Liver (tissue), 9 donors: Measurements from ENCODE around the gene SORBS2. TPM values are rescaled to one million over a fixed set of nuclear protein-coding genes. Genes with fewer than 3 reads are reported as not detected.

Source experiments
- DNase-seq: peaks from one replicate; pipeline ENCODE4 v3.0.0-alpha.2; 2017; ENCODE audit warnings: low spot score
- H3K27ac ChIP-seq, 2 donors: one replicate each; pipeline ENCODE4 v1.7.0; 2013; ENCODE audit warnings: inconsistent platforms in 2 of 2, low read length in 2 of 2, control low read depth in 1 of 2, low read depth in 1 of 2, mild to moderate bottlenecking in 1 of 2
- H3K27me3 ChIP-seq, 4 donors: one replicate each; pipeline versions ENCODE4 v1.6.1 to v1.7.0; 2013; ENCODE audit warnings: low read length in 3 of 4, inconsistent platforms in 1 of 4, mild to moderate bottlenecking in 1 of 4, moderate library complexity in 1 of 4; ENCODE audit not compliant: control insufficient read depth in 4 of 4, insufficient read depth in 4 of 4
- H3K36me3 ChIP-seq, 4 donors: one replicate each; pipeline versions ENCODE4 v1.6.1 to v1.7.0; 2013; ENCODE audit warnings: low read length in 3 of 4, mild to moderate bottlenecking in 3 of 4, low read depth in 1 of 4, moderate library complexity in 1 of 4; ENCODE audit not compliant: control insufficient read depth in 4 of 4, insufficient read depth in 3 of 4
- H3K4me1 ChIP-seq, 4 donors: one replicate each; pipeline versions ENCODE4 v1.6.1 to v1.7.0; 2013; ENCODE audit warnings: low read length in 3 of 4, mild to moderate bottlenecking in 3 of 4, moderate library complexity in 1 of 4; ENCODE audit not compliant: control insufficient read depth in 4 of 4, insufficient read depth in 4 of 4
- H3K4me3 ChIP-seq, 3 donors: one replicate each; pipeline versions ENCODE4 v1.6.1 to v1.7.0; 2013; ENCODE audit warnings: low read length in 3 of 3, control low read depth in 1 of 3, low read depth in 1 of 3, mild to moderate bottlenecking in 1 of 3
- H3K9ac ChIP-seq, 2 donors: one replicate each; pipeline ENCODE4 v1.7.0; 2013; ENCODE audit warnings: low read length in 2 of 2, mild to moderate bottlenecking in 2 of 2, moderate library complexity in 2 of 2, control low read depth in 1 of 2, low read depth in 1 of 2
- H3K9me3 ChIP-seq, 4 donors: one replicate each; pipeline versions ENCODE4 v1.6.1 to v1.7.0; 2013; ENCODE audit warnings: low read length in 3 of 4; ENCODE audit not compliant: control insufficient read depth in 4 of 4
- ATF3 ChIP-seq: IDR thresholded peaks from 2 replicates; pipeline ENCODE4 v1.6.1; 2016; ENCODE audit warnings: antibody characterized with exemption
- CTCF ChIP-seq: fragments of 150-350 bp; IDR thresholded peaks from 2 replicates; pipeline ENCODE4 v1.5.1; 2017; ENCODE audit warnings: improper control_type of control experiment, low read depth, low read length; ENCODE audit not compliant: missing input control
- EGR1 ChIP-seq, 2 donors: IDR thresholded peaks; 2 replicates each; pipeline ENCODE4 v1.6.1; 2016 to 2018; ENCODE audit warnings: antibody characterized with exemption in 2 of 2, low read depth in 2 of 2
- FOXA1 ChIP-seq: IDR thresholded peaks from 2 replicates; pipeline ENCODE4 v1.6.1; 2016; ENCODE audit warnings: antibody characterized with exemption
- HNF4A ChIP-seq, 2 donors: conservative IDR thresholded peaks; 2 replicates each; pipeline ENCODE4 v1.6.1; 2016; ENCODE audit warnings: antibody characterized with exemption in 2 of 2, mild to moderate bottlenecking in 2 of 2
- HNF4G ChIP-seq: IDR thresholded peaks from 2 replicates; pipeline ENCODE4 v1.6.1; 2016; ENCODE audit warnings: antibody characterized with exemption
- JUND ChIP-seq, 2 donors: IDR thresholded peaks; 2 replicates each; pipeline ENCODE4 v1.6.1; 2016; ENCODE audit warnings: antibody characterized with exemption in 2 of 2
- MAX ChIP-seq: IDR thresholded peaks from 2 replicates; pipeline ENCODE4 v1.6.1; 2016; ENCODE audit warnings: antibody characterized with exemption
- NR2F2 ChIP-seq: IDR thresholded peaks from 2 replicates; pipeline ENCODE4 v1.6.1; 2016; ENCODE audit warnings: antibody characterized with exemption
- RAD21 ChIP-seq, 2 donors: IDR thresholded peaks; 2 replicates each; pipeline ENCODE4 v1.6.1; 2016; ENCODE audit warnings: antibody characterized with exemption in 2 of 2, mild to moderate bottlenecking in 2 of 2
- RXRA ChIP-seq, 2 donors: IDR thresholded peaks; 2 replicates each; pipeline ENCODE4 v1.6.1; 2017 to 2018; ENCODE audit warnings: antibody characterized with exemption in 2 of 2, mild to moderate bottlenecking in 1 of 2
- SP1 ChIP-seq: IDR thresholded peaks from 2 replicates; pipeline ENCODE4 v1.6.1; 2018; ENCODE audit warnings: antibody characterized with exemption, mild to moderate bottlenecking
- TAF1 ChIP-seq: conservative IDR thresholded peaks from 2 replicates; pipeline ENCODE4 v1.6.1; 2016; ENCODE audit warnings: antibody characterized with exemption, mild to moderate bottlenecking
- YY1 ChIP-seq: IDR thresholded peaks from 2 replicates; pipeline ENCODE4 v1.6.1; 2016; ENCODE audit warnings: antibody characterized with exemption, mild to moderate bottlenecking
- ZBTB33 ChIP-seq: IDR thresholded peaks from 2 replicates; pipeline ENCODE4 v1.6.1; 2016; ENCODE audit warnings: antibody characterized with exemption
- WGBS: extraction: QIAGEN DNeasy Blood & Tissue Kit; methylation state at CpG from one replicate; pipeline ENCODE4 v1.1.7; 2013; 5-methylcytosine and 5-hydroxymethylcytosine counted together
- polyA plus RNA-seq, 2 donors: library from polyadenylated mRNA; stranded (reverse) in 1 of 2; unstranded in 1 of 2; fragments of 200-250 nt in 1 of 2; fragments of >200 nt in 1 of 2; fragmentation: Nextera tagmentation in 1 of 2; extraction: Ambion mirVana in 1 of 2; gene quantifications; one replicate each; pipeline versions ENCODE4 v1.2.1 to v1.2.3, GENCODE V29; 2013 to 2015
- total RNA-seq, 2 donors: library from RNA; depleted of rRNA; stranded (reverse); fragments of >200 nt; gene quantifications; one replicate each; pipeline ENCODE4 v1.2.3, GENCODE V29; 2014
- donor health status: healthy.
- donor health status: healthy.
- donor health status: healthy.
- donor health status: healthy.
- donor health status: healthy.

The SORBS2 gene
- total and polyA plus RNA-seq, 4 donors: 23.3 to 136 (median 59.6) TPM

GRCh38 chr4:185781555-185782215, 30.3 kb downstream of the SORBS2 start:
- WGBS: 70% methylated on average over 15 of the region's 15 CpGs
- peaks cover 0 to 26% (median 15%) of the 10 kb centered on the region in 4 donors for H3K4me1 ChIP-seq
- no peaks in the 10 kb centered on the region for H3K27me3 ChIP-seq
- peak overlapping the region; percentile 47 to 49 for H3K27ac ChIP-seq
- no peak for DNase-seq
- no peaks in the 10 kb centered on the region for H3K9me3 ChIP-seq
- H3K4me3 ChIP-seq: no peak overlapping the region
- TF ChIP-seq HNF4G: no peak
- no peak for TF ChIP-seq ATF3
- no peak for TF ChIP-seq ZBTB33
- TF ChIP-seq SP1: no peak
- no peak overlapping the region for H3K9ac ChIP-seq
- peaks cover 0 to 10% (median 1%) of the 10 kb centered on the region in 4 donors for H3K36me3 ChIP-seq

- no peaks in the 10 kb centered on the region for H3K9me3 ChIP-seq
- WGBS: 92% methylated on average over 5 of the region's 5 CpGs
- no peak overlapping the region for H3K4me3 ChIP-seq
- H3K4me1 ChIP-seq: peaks cover 0 to 30% (median 20%) of the 10 kb centered on the region in 4 donors
- no peak for DNase-seq
- H3K36me3 ChIP-seq: peaks cover 0 to 6% (median 1%) of the 10 kb centered on the region in 4 donors
- H3K9ac ChIP-seq: no peak overlapping the region
- TF ChIP-seq EGR1 (IDR thresholded peaks at IDR 0.05; ENCODE audit: low read depth in 2 of 2): no peak
- no peak overlapping the region for H3K27ac ChIP-seq
- no peaks in the 10 kb centered on the region for H3K27me3 ChIP-seq
These were observed 31.5 kb downstream of the SORBS2 start for GRCh38 chr4:185780472-185780871.

- Histone ChIP-seq H3K4me3 (no peak overlapping the region), H3K9ac (no peak overlapping the region), H3K27me3 (no peaks in the 10 kb centered on the region), H3K4me1 (peaks cover 0 to 33% (median 20%) of the 10 kb centered on the region in 4 donors), H3K9me3 (no peaks in the 10 kb centered on the region), H3K27ac (no peak overlapping the region), H3K36me3 (peaks cover 0 to 3% (median under 1%) of the 10 kb centered on the region in 4 donors)
- TF ChIP-seq JUND (IDR thresholded peaks at IDR 0.05): no peak
- no peak for TF ChIP-seq ATF3
- TF ChIP-seq TAF1: no peak
- 91% methylated on average over 3 of the region's 3 CpGs for WGBS
- no peak for DNase-seq
These were observed 32.5 kb downstream of the SORBS2 start for GRCh38 chr4:185779517-185779916.

- Histone ChIP-seq H3K9ac (no peak overlapping the region), H3K4me3 (no peak overlapping the region), H3K27ac (no peak overlapping the region), H3K4me1 (peaks cover 0 to 30% (median 15%) of the 10 kb centered on the region in 4 donors), H3K36me3 (peaks cover 0 to 3% (median under 1%) of the 10 kb centered on the region in 4 donors), H3K9me3 (no peaks in the 10 kb centered on the region), H3K27me3 (no peaks in the 10 kb centered on the region)
- WGBS: 91% methylated on average over 11 of the region's 11 CpGs
- DNase-seq: no peak
- no peak for TF ChIP-seq ZBTB33
- no peak for TF ChIP-seq TAF1
- TF ChIP-seq RAD21 (IDR thresholded peaks at IDR 0.05): no peak
- TF ChIP-seq CTCF: no peak
- TF ChIP-seq MAX: no peak
- no peak for TF ChIP-seq HNF4A (conservative IDR thresholded peaks at IDR 0.05)
- no peak for TF ChIP-seq FOXA1
- no peak for TF ChIP-seq RXRA (IDR thresholded peaks at IDR 0.05)
- no peak for TF ChIP-seq NR2F2
- no peak for TF ChIP-seq YY1
- no peak for TF ChIP-seq SP1
These were observed 33.7 kb downstream of the SORBS2 start for GRCh38 chr4:185778307-185778706.
